A549 (cell line): Measurements from ENCODE around the gene MYO18A. TPM values are rescaled to one million over a fixed set of nuclear protein-coding genes. Genes with fewer than 3 reads are reported as not detected.

ENCODE experiments used
- ATAC-seq, 2 experiments: fragments of 200-7000 bp in 1 of 2; fragments of >200 bp in 1 of 2; cut with Nextera tagmentation in 1 of 2; cut with Tn5 transposase in 1 of 2; 3 replicates each; pipeline versions ENCODE4 v1.8.0 to v1.9.1; 2018 to 2020; ENCODE audit warnings: mild to moderate bottlenecking in 1 of 2, moderate library complexity in 1 of 2
- CTCF ChIA-PET: fragments of 300-600 bp; sonication (Branson Sonifier 250); formaldehyde crosslinking; extraction: SDS; loops from one replicate; lab custom pipeline; 2021; ENCODE audit warnings: antibody characterized with exemption, inconsistent platforms; lab: Yijun Ruan, JAX
- POLR2A ChIA-PET: fragments of 350-600 bp; formaldehyde crosslinking; extraction: SDS; loops from one replicate; lab custom pipeline; 2021; ENCODE audit warnings: antibody characterized with exemption, inconsistent platforms; lab: Yijun Ruan, JAX
- DNase-seq, 2 experiments: peaks; one replicate each; pipeline versions ENCODE4 v3.0.0 to v3.0.0-alpha.2; 2011 to 2016; ENCODE audit warnings: low read depth in 1 of 2, low spot score in 1 of 2
- FAIRE-seq: peaks from 2 replicates; lab custom pipeline; 2011; peaks lifted over from hg19 to GRCh38; lab: Jason Lieb, UNC
- H3K27ac ChIP-seq, 2 experiments: fragments of >200 bp; sonication (Bioruptor Twin); formaldehyde crosslinking; 3 replicates each; pipeline ENCODE4 v1.5.1; 2016 to 2017
- H3K4me1 ChIP-seq: fragments of >200 bp; sonication (Bioruptor Twin); formaldehyde crosslinking; 3 replicates; pipeline ENCODE4 v1.6.1; 2016
- H3K4me2 ChIP-seq: fragments of >200 bp; sonication (Bioruptor Twin); formaldehyde crosslinking; 3 replicates; pipeline ENCODE4 v1.6.1; 2016
- H3K4me3 ChIP-seq: fragments of >200 bp; sonication (Bioruptor Twin); formaldehyde crosslinking; 3 replicates; pipeline ENCODE4 v1.5.1; 2016
- H3K9me3 ChIP-seq: fragments of >200 bp; sonication (Bioruptor Twin); formaldehyde crosslinking; 3 replicates; pipeline ENCODE4 v1.6.1; 2016
- BCL3 ChIP-seq: fragments of >200 bp; sonication (Bioruptor Twin); formaldehyde crosslinking; IDR thresholded peaks from 3 replicates; pipeline ENCODE4 v1.6.1; 2016
- BHLHE40 ChIP-seq: IDR thresholded peaks from 2 replicates; pipeline ENCODE4 v1.6.1; 2012; ENCODE audit warnings: low read depth, low read length, inconsistent platforms
- CBX2 ChIP-seq: fragments of 200-600 bp; sonication (generic); IDR thresholded peaks from 2 replicates; pipeline ENCODE4 v1.6.1; 2016; ENCODE audit warnings: low read depth, mild to moderate bottlenecking, borderline replicate concordance
- CBX8 ChIP-seq: fragments of 200-600 bp; sonication (generic); IDR thresholded peaks from 2 replicates; pipeline ENCODE4 v1.6.1; 2016
- CEBPB ChIP-seq, 2 experiments: fragments of >200 bp in 1 of 2; sonication (Bioruptor Twin) in 1 of 2; formaldehyde crosslinking in 1 of 2; IDR thresholded peaks; 2 replicates each; pipeline ENCODE4 v1.6.1; 2012 to 2016
- CHD2 ChIP-seq: fragments of 150-350 bp; IDR thresholded peaks from 2 replicates; pipeline ENCODE4 v1.6.1; 2014; ENCODE audit warnings: low read length; ENCODE audit not compliant: partially characterized antibody
- EHF ChIP-seq: fragments of 250-450 bp; sonication (Bioruptor Pico); IDR thresholded peaks from 2 replicates; pipeline ENCODE4 v1.5.0; 2020; ENCODE audit warnings: mild to moderate bottlenecking
- EHMT2 ChIP-seq: fragments of 200-600 bp; sonication (generic); IDR thresholded peaks from 2 replicates; pipeline ENCODE4 v1.6.1; 2016; ENCODE audit warnings: antibody characterized with exemption, low read depth, mild to moderate bottlenecking, moderate library complexity
- EP300 ChIP-seq, 2 experiments: fragments of >200 bp; sonication (Bioruptor Twin); formaldehyde crosslinking; IDR thresholded peaks; 2 replicates in 1 of 2; 3 replicates in 1 of 2; pipeline ENCODE4 v1.6.1; 2016 to 2017
- FOSL2 ChIP-seq, 2 experiments: fragments of 450-650 bp in 1 of 2; fragments of >200 bp in 1 of 2; sonication (Bioruptor Twin) in 1 of 2; formaldehyde crosslinking; IDR thresholded peaks; 2 replicates each; pipeline versions ENCODE4 v1.5.0 to v1.6.1; 2016 to 2020; ENCODE audit warnings: mild to moderate bottlenecking in 1 of 2, moderate library complexity in 1 of 2
- FOXS1 ChIP-seq: fragments of 250-450 bp; sonication (Bioruptor Pico); IDR thresholded peaks from 2 replicates; pipeline ENCODE4 v1.5.0; 2020; ENCODE audit warnings: mild to moderate bottlenecking, moderate library complexity
- GATA3 ChIP-seq: IDR thresholded peaks from 2 replicates; pipeline ENCODE4 v1.6.1; 2012; ENCODE audit warnings: borderline replicate concordance
- HES2 ChIP-seq: fragments of >200 bp; sonication (Bioruptor Twin); formaldehyde crosslinking; IDR thresholded peaks from 2 replicates; pipeline ENCODE4 v1.6.1; 2016
- HEYL ChIP-seq: fragments of 250-450 bp; sonication (Bioruptor Pico); IDR thresholded peaks from 2 replicates; pipeline ENCODE4 v1.8.0; 2021; ENCODE audit warnings: mild to moderate bottlenecking, moderate library complexity
- HOXB13 ChIP-seq: fragments of 250-450 bp; sonication (Bioruptor Pico); IDR thresholded peaks from 2 replicates; pipeline ENCODE4 v1.5.0; 2020; ENCODE audit warnings: low read depth, mild to moderate bottlenecking, moderate library complexity
- HOXB5 ChIP-seq: fragments of 250-450 bp; sonication (Bioruptor Pico); IDR thresholded peaks from 2 replicates; pipeline ENCODE4 v1.5.0; 2020; ENCODE audit warnings: mild to moderate bottlenecking, moderate library complexity
- JUN ChIP-seq, 2 experiments: fragments of >200 bp; sonication (Bioruptor Twin); formaldehyde crosslinking; IDR thresholded peaks; 2 replicates in 1 of 2; 3 replicates in 1 of 2; pipeline ENCODE4 v1.6.1; 2016 to 2017
- KDM1A ChIP-seq: fragments of 200-600 bp; sonication (generic); IDR thresholded peaks from 2 replicates; pipeline ENCODE4 v1.6.1; 2016; ENCODE audit warnings: low read depth, mild to moderate bottlenecking
- MAFK ChIP-seq: fragments of 450-650 bp; IDR thresholded peaks from 2 replicates; pipeline ENCODE4 v1.6.1; 2014; ENCODE audit not compliant: partially characterized antibody
- MAZ ChIP-seq: fragments of 150-350 bp; IDR thresholded peaks from 2 replicates; pipeline ENCODE4 v1.6.1; 2014; ENCODE audit warnings: antibody characterized with exemption, low read depth, low read length, borderline replicate concordance
- NPAS2 ChIP-seq: fragments of 250-450 bp; sonication (Bioruptor Pico); IDR thresholded peaks from 2 replicates; pipeline ENCODE4 v1.8.0; 2022; ENCODE audit warnings: mild to moderate bottlenecking, moderate library complexity, borderline replicate concordance
- NR3C1 ChIP-seq: fragments of >200 bp; sonication (Bioruptor Twin); formaldehyde crosslinking; IDR thresholded peaks from 3 replicates; pipeline ENCODE4 v1.6.1; 2017
- PBX3 ChIP-seq: IDR thresholded peaks from 2 replicates; pipeline ENCODE4 v1.6.1; 2012
- POLR2A ChIP-seq: IDR thresholded peaks from 2 replicates; pipeline ENCODE4 v1.6.1; 2012; ENCODE audit warnings: mild to moderate bottlenecking, low read length
- POLR2AphosphoS2 ChIP-seq: conservative IDR thresholded peaks from 2 replicates; pipeline ENCODE4 v1.6.1; 2012; ENCODE audit warnings: low read length, improper control_type of control experiment, inconsistent platforms
- RARB ChIP-seq: fragments of 250-450 bp; sonication (Bioruptor Pico); IDR thresholded peaks from 2 replicates; pipeline ENCODE4 v1.8.0; 2021; ENCODE audit warnings: mild to moderate bottlenecking, moderate library complexity
- RCOR1 ChIP-seq: fragments of 150-350 bp; IDR thresholded peaks from 2 replicates; pipeline ENCODE4 v1.6.1; 2014; ENCODE audit warnings: antibody characterized with exemption, low read length, low read depth
- RNF2 ChIP-seq: fragments of 200-600 bp; sonication (generic); IDR thresholded peaks from 2 replicates; pipeline ENCODE4 v1.6.1; 2016; ENCODE audit warnings: low read depth, mild to moderate bottlenecking, antibody characterized with exemption, moderate library complexity, borderline replicate concordance
- SMC3 ChIP-seq: fragments of >200 bp; sonication (Bioruptor Twin); formaldehyde crosslinking; IDR thresholded peaks from 3 replicates; pipeline ENCODE4 v1.6.1; 2018; ENCODE audit warnings: inconsistent platforms
- SREBF2 ChIP-seq: fragments of 450-650 bp; IDR thresholded peaks from 2 replicates; pipeline ENCODE4 v1.6.1; 2014; ENCODE audit warnings: mild to moderate bottlenecking, moderate library complexity
- TFCP2L1 ChIP-seq: fragments of 250-450 bp; sonication (Bioruptor Pico); IDR thresholded peaks from 2 replicates; pipeline ENCODE4 v1.5.0; 2021; ENCODE audit warnings: mild to moderate bottlenecking
- TP53 ChIP-seq: fragments of 250-450 bp; sonication (Bioruptor Pico); IDR thresholded peaks from 2 replicates; pipeline ENCODE4 v1.5.0; 2021; ENCODE audit warnings: mild to moderate bottlenecking, moderate library complexity
- ZC3H11A ChIP-seq: fragments of 450-650 bp; IDR thresholded peaks from 2 replicates; pipeline ENCODE4 v1.6.1; 2014; ENCODE audit warnings: antibody characterized with exemption, mild to moderate bottlenecking
- ZSCAN20 ChIP-seq: fragments of 250-450 bp; sonication (Bioruptor Pico); IDR thresholded peaks from 2 replicates; pipeline ENCODE4 v1.8.0; 2022; ENCODE audit warnings: mild to moderate bottlenecking, moderate library complexity
- WGBS: methylation state at CpG from one replicate; pipeline ENCODE4 v1.1.6; 2017; ENCODE audit errors: missing lambda C conversion rate; 5-methylcytosine and 5-hydroxymethylcytosine counted together
- polyA plus RNA-seq, 4 experiments: library from polyadenylated mRNA; depleted of rRNA in 3 of 4; stranded (reverse); fragments of >200 nt; fragmentation: RNase III in 1 of 4; extraction: RNeasy Plus Mini Kit Qiagen cat#74134 plus additional on column Dnase treatment in 1 of 4; gene quantifications; 2 replicates in 3 of 4; 3 replicates in 1 of 4; pipeline ENCODE4 v1.2.3, GENCODE V29; 2011 to 2017
- TF ChIP-seq, protein P1 (sequence below): IDR thresholded peaks from 2 replicates; pipeline ENCODE4 v1.6.1; 2012

MYO18A gene
- polyA plus RNA-seq, 2 of the 4 experiments (the other 2 are of a cell fraction): 12.3 to 28.4 TPM

DNA sequence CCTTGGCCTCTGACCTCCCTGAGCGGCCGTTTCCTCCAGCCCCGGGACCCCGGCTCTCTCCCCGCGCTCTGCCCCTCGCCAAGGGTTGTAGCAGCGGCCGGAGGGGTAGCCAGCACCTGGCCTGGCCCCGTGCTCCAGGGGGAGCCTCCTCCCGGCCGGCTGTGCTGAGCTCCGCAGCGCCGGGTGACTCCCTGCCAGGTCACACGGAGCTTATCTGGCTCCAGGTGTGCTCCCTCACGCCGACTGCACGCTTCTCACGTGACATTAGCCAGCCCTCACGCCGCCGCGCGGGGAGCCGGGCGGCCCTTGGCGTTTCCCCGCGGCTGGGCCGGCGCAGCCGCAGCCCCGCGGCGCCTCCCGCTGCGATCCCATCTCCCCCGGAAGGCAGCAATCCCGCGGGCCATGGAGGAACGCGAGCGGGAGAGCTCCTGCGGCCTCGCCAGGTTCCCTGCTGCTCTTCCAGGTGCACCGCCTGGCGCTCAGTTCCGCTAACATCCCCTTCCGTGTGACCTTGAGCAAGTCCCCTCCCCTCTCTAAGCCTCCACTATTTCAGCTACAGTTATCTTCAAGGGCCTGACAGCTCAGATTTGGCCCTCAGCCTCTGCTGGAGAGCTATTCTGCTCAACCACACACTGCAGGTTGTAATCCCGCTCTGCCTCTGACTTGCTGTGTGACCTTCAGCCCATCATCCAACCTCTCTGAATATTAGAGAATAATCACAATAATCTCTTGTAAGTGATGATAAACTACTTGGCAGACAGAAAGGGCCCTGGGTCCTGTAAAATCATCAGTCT, 3.4 kb downstream of the MYO18A start (continued):
- TF ChIP-seq BHLHE40: peak; percentile 90
- no peak for TF ChIP-seq PBX3
- TF ChIP-seq MAFK: no peak
- TF ChIP-seq ZC3H11A: no peak
- no peak for TF ChIP-seq EP300 (IDR thresholded peaks at IDR 0.05)
- TF ChIP-seq CEBPB (IDR thresholded peaks at IDR 0.05): no peak
- no peak for TF ChIP-seq MAZ
- TF ChIP-seq JUN (IDR thresholded peaks at IDR 0.05): peak; percentile 20 to 30; a peak in 2 of 5 replicates
- peak; percentile 56; the same call in 1 of the 2 replicates for TF ChIP-seq HOXB5 (CRISPR knock-in tag)
- peak; percentile 14; the same call in 1 of the 3 replicates for TF ChIP-seq SMC3
- no peak for TF ChIP-seq NR3C1
- no peak for TF ChIP-seq RARB (CRISPR knock-in tag)
- TF ChIP-seq HEYL (CRISPR knock-in tag): no peak
- no peak for TF ChIP-seq FOSL2 (IDR thresholded peaks at IDR 0.05)
- no peak for TF ChIP-seq FOSL2 (CRISPR knock-in tag; IDR thresholded peaks at IDR 0.05)
- no peak; the same call in 2 of the 3 replicates for TF ChIP-seq BCL3
- TF ChIP-seq POLR2AphosphoS2: no peak
- TF ChIP-seq POLR2A: peak; percentile 43; the same call in 1 of the 2 replicates
- no peak for TF ChIP-seq NPAS2
- TF ChIP-seq KDM1A: peak; percentile 98
- no peak for TF ChIP-seq SREBF2
- TF ChIP-seq TP53 (CRISPR knock-in tag): no peak
- no peak for TF ChIP-seq TFCP2L1
- no peak for TF ChIP-seq HES2
- TF ChIP-seq RNF2: no peak
- TF ChIP-seq CHD2: no peak
- no peak for TF ChIP-seq GATA3
- TF ChIP-seq CBX2: no peak
- TF ChIP-seq FOXS1 (CRISPR knock-in tag): no peak
- no peak for TF ChIP-seq ZSCAN20
- no peak for TF ChIP-seq EHMT2

GRCh38 chr17:29175349-29175748, 4.8 kb downstream of the MYO18A start:
- ATAC-seq (no peak), FAIRE-seq (no peak), DNase-seq (no peak)
- no peak overlapping the region for H3K27ac ChIP-seq
- peaks cover 31% of the 10 kb centered on the region for H3K4me1 ChIP-seq
- 92% methylated on average over 6 of the region's 6 CpGs for WGBS
- H3K4me2 ChIP-seq: no peak overlapping the region
- H3K9me3 ChIP-seq: no peaks in the 10 kb centered on the region
- CTCF ChIA-PET: interaction anchor here (0.6 to 12.8 kb wide), 6 partner anchors 14 to 257 kb away, joined by 3 to 263 read pairs (median 8); partner anchors contain the start of gene NUFIP2
- no peak overlapping the region for H3K4me3 ChIP-seq
- POLR2A ChIA-PET: interaction anchor here (0.9 to 1.7 kb wide), 2 partner anchors 26 to 116 kb away, joined by 3 to 19 read pairs; no protein-coding TSS in a partner anchor
- no peak for TF ChIP-seq ZC3H11A
- TF ChIP-seq CBX8: no peak
- TF ChIP-seq BCL3: no peak
- TF ChIP-seq EHF (CRISPR knock-in tag): no peak
- TF ChIP-seq NR3C1: no peak
- TF ChIP-seq FOXS1 (CRISPR knock-in tag): no peak
- TF ChIP-seq SREBF2: no peak
- TF ChIP-seq KDM1A: no peak
- TF ChIP-seq HOXB13 (CRISPR knock-in tag): no peak
- TF ChIP-seq NPAS2: no peak
- TF ChIP-seq, protein P1, sequence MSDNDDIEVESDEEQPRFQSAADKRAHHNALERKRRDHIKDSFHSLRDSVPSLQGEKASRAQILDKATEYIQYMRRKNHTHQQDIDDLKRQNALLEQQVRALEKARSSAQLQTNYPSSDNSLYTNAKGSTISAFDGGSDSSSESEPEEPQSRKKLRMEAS: no peak
- TF ChIP-seq ZSCAN20: no peak
- TF ChIP-seq PBX3: no peak
- no peak for TF ChIP-seq RCOR1
- no peak for TF ChIP-seq POLR2AphosphoS2
- no peak for TF ChIP-seq BHLHE40
- no peak for TF ChIP-seq SMC3
